A549 treated with ZK216348 at 1 μM for 4 hours (cell line): ENCODE data around the gene RAD17. TPM values are rescaled to one million over a fixed set of nuclear protein-coding genes. Genes with fewer than 3 reads are reported as not detected.

Experiments used
- total RNA-seq: library from RNA; stranded (reverse); fragments of 200-300 nt; extraction: Qiagen RNA extraction; gene quantifications from 5 replicates; pipeline ENCODE4 v1.2.3, GENCODE V29; 2022; ENCODE audit warnings: low read depth

Gene RAD17, protein sequence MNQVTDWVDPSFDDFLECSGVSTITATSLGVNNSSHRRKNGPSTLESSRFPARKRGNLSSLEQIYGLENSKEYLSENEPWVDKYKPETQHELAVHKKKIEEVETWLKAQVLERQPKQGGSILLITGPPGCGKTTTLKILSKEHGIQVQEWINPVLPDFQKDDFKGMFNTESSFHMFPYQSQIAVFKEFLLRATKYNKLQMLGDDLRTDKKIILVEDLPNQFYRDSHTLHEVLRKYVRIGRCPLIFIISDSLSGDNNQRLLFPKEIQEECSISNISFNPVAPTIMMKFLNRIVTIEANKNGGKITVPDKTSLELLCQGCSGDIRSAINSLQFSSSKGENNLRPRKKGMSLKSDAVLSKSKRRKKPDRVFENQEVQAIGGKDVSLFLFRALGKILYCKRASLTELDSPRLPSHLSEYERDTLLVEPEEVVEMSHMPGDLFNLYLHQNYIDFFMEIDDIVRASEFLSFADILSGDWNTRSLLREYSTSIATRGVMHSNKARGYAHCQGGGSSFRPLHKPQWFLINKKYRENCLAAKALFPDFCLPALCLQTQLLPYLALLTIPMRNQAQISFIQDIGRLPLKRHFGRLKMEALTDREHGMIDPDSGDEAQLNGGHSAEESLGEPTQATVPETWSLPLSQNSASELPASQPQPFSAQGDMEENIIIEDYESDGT
- total RNA-seq: 14.4 to 19.5 TPM (median 16.1 TPM) in 5 replicates

DNA sequence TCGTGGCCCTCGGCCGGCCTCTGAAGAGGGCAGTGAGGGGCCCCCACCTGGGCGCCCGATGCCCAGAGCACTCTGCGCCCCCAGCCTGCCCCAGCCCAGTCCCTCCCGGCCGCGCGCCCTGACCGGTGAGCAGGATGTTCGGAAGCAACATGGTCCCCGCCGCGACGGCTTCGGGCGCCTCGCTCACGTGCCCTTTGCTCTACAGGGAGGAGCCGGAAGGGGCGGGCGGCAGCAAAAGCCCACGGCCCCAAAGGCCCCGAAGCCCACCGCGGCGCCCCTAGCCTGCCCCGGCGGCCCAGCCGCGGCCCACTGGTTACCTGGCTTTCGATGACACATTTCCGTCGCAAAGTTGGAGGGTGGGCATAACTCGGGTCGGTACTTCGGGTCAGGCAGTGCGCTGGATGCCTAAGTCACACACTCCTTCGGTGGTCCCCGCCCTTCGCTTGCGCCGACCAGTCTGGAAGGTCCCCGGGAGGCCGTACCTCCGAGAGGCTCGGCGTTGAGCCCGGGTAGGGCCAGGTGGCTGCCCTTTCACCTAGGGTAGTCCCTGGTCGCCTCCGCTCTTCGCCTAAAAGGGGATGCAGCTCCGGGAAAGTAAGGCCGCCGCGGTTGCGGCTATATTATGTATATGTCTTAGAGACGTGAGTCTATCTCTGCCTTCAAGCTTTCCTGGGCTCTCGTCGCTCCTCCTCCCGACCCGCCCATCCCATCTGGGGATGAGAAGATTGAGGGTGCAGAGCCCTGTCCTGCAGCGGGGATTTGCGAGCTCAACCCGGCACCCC is at the start of gene RAD17, which contains the start of the genes AK6 and TAF9:
Gene RAD17 (plus strand): TSS at position 479 of the 782 bp plus-strand sequence. CDS start 2,391 bp downstream, outside the sequence.
Gene AK6 (minus strand): TSS at position 181 of the 782 bp plus-strand sequence. CDS start 30 bp downstream, at position 151.
Gene TAF9 (minus strand): TSS at position 181 of the 782 bp plus-strand sequence. CDS start 3,783 bp downstream, outside the sequence.

DNA sequence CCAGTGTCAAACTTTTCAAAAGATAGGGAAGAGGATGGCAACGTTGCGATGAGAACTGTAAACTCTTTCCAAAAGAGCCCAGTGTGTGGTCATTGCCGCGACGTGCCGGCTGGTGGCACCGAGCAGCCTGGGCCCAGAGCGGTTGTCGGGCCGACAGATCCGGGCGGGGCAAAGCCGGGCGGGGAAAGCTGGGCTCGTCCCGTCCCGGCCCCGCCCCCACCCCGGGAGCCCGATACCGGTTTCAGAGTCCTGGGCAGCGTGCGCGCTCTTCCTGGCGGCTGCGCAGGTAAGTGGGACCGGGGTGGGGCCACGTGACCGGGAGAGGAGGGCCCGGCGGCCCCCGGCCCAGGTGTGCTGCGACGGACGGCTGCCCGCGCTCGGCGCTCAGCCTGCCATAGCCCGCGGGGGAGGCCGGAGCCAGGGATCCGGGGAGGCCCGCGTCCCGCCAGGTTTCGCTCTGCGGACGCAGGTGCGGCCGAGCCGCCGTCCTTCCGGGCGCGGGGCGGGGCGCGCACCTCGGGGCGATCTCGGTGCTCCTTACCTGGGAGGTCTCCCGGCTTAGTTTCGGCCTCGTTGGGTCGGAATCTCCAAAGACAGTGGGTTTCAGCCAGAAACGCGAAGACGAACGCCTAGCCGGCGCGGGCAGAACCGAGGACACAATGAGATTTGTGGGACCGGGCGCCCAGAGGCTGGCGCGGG is 45.4 kb downstream of the RAD17 start, which contains the start of gene MARVELD2:
Gene MARVELD2 (plus strand): TSS at position 232 of the 699 bp plus-strand sequence. CDS start 4,270 bp downstream, outside the sequence.

Other genes with a start within 250 kb of the RAD17 start
- 243 to 306 TPM (median 273 TPM) in 5 replicates for gene CCNB1, start 202.7 kb upstream of the RAD17 start, total RNA-seq
- gene CENPH, start 180.2 kb upstream of the RAD17 start, total RNA-seq: 17.6 to 30.4 TPM (median 27.4 TPM) in 5 replicates
- gene CDK7, start 134.9 kb upstream of the RAD17 start, total RNA-seq: 54.7 to 79.7 TPM (median 62.0 TPM) in 5 replicates
- gene CCDC125, start 37.0 kb upstream of the RAD17 start, total RNA-seq: 2.8 to 4.3 TPM (median 3.9 TPM) in 5 replicates
- gene AK6, start 298 bp upstream of the RAD17 start, total RNA-seq: 47.1 to 54.6 TPM (median 51.5 TPM) in 5 replicates
- gene TAF9, start 298 bp upstream of the RAD17 start, total RNA-seq: 114 to 157 TPM (median 123 TPM) in 5 replicates
- gene MARVELD2, start 45.3 kb downstream of the RAD17 start, total RNA-seq: 2.0 to 3.2 TPM (median 2.8 TPM) in 5 replicates
- gene OCLN, start 123.0 kb downstream of the RAD17 start, total RNA-seq: 9.6 to 15.3 TPM (median 10.1 TPM) in 5 replicates
- gene GTF2H2C, start 190.4 kb downstream of the RAD17 start, total RNA-seq: 28.1 to 43.6 TPM (median 33.3 TPM) in 5 replicates